HEK293 (cell line): Measurements from ENCODE around the gene CDHR5.

ENCODE experiments used
- CTCF ChIA-PET: fragments of 350-600 bp; formaldehyde crosslinking; extraction: SDS; loops from one replicate; lab custom pipeline; 2021; ENCODE audit warnings: antibody characterized with exemption; lab: Yijun Ruan, JAX
- POLR2A ChIA-PET: fragments of 300-600 bp; formaldehyde crosslinking; extraction: SDS; loops from one replicate; lab custom pipeline; 2020; ENCODE audit warnings: antibody characterized with exemption, inconsistent platforms; lab: Yijun Ruan, JAX
- H3K27ac ChIP-seq: fragments of 200-500 bp; sonication (Bioruptor generic); 2 replicates; pipeline ENCODE4 v1.5.1; 2014; ENCODE audit warnings: low read depth, low read length, control low read depth, inconsistent platforms; ENCODE audit errors: extremely low read depth
- H3K36me3 ChIP-seq, 2 experiments: fragments of 200-500 bp in 1 of 2; sonication (Bioruptor generic) in 1 of 2; 1 replicate in 1 of 2; 2 replicates in 1 of 2; pipeline ENCODE4 v1.5.1; 2014 to 2017; ENCODE audit warnings: inconsistent platforms in 2 of 2, low read length in 2 of 2; ENCODE audit not compliant: control insufficient read depth in 2 of 2, insufficient read depth in 1 of 2
- H3K4me1 ChIP-seq: fragments of 200-500 bp; sonication (Bioruptor generic); 2 replicates; pipeline ENCODE4 v1.5.1; 2014; ENCODE audit warnings: mild to moderate bottlenecking, low read length, inconsistent platforms; ENCODE audit not compliant: control insufficient read depth, insufficient read depth
- H3K4me3 ChIP-seq: 2 replicates; pipeline ENCODE4 v1.5.1; 2011; ENCODE audit warnings: low read depth, mild to moderate bottlenecking, control low read depth, low read length, moderate library complexity
- H3K9me3 ChIP-seq: fragments of 200-500 bp; sonication (Bioruptor generic); 2 replicates; pipeline ENCODE4 v1.5.1; 2014; ENCODE audit warnings: low read depth, low read length, inconsistent platforms; ENCODE audit not compliant: control insufficient read depth, insufficient read depth
- KLF1 ChIP-seq: fragments of 450-650 bp; formaldehyde crosslinking; IDR thresholded peaks from 2 replicates; pipeline ENCODE4 v1.5.1; 2016; ENCODE audit warnings: missing biosample characterization, missing genetic modification characterization
- ZNF169 ChIP-seq: fragments of 450-650 bp; formaldehyde crosslinking; IDR thresholded peaks from 2 replicates; pipeline ENCODE4 v1.5.1; 2016; ENCODE audit warnings: missing biosample characterization, missing genetic modification characterization

Gene CDHR5

DNA sequence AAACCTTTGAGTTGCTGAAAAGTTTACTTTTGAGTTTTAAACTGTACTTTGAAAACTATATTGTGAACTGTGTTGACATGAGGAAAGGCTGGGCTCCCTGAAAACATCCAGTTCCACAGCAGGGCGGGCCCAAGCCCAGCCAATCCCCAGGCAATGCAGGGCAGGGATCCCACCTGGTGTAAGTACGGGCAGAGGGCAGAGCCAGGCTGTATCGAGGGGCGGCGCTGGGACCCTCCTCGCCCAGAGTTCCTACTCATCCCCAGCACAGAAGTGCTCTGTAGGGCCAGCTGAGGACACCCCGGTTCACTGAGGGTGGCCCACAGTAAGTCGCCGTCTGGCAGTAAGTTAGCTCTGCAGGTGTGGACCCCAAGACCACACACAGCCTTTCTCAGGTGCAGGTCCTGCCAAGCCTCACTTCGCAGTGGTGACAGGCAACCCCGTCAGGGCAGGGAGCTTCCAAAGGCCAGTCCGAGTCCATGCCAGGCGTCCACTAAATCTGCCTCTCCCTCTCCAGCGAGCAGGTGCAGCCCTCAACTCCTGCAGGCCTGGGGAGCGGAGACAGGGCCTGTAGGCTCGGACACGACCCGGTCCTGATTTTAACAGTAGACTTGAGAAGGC lies 57.6 kb downstream of the CDHR5 start:
- Histone ChIP-seq H3K27ac (no peak overlapping the region), H3K36me3 (peaks cover 0 to 22% of the 10 kb centered on the region in 2 experiments; a peak in 1 of 3 replicates), H3K4me3 (no peak overlapping the region), H3K9me3 (no peaks in the 10 kb centered on the region), H3K4me1 (no peaks in the 10 kb centered on the region)
- CTCF ChIA-PET = interaction anchor here (1.0 kb wide), 1 partner anchor 12 kb away, joined by 4 read pairs; no protein-coding TSS in a partner anchor
- POLR2A ChIA-PET = interaction anchor here (0.6 to 4.5 kb wide), 2 partner anchors 8 to 14 kb away, joined by 3 to 28 read pairs; partner anchors contain the start of gene PHRF1
- no peak for TF ChIP-seq ZNF169 (tag by site-specific recombination)
- 0 out of 2 replicates have a peak, but pooled peaks have one; percentile 1 for TF ChIP-seq KLF1 (tag by site-specific recombination)
